Right lobe of liver (tissue), 4 donors: ENCODE measurements around the gene APOH.

Experiments used
- POLR2A ChIP-seq: fragments of 450-650 bp; IDR thresholded peaks from one replicate; pipeline ENCODE4 v1.6.1; 2017; ENCODE audit warnings: antibody characterized with exemption, mild to moderate bottlenecking
- TF ChIP-seq, protein P1 (sequence below), 4 donors: fragments of 200-600 bp in 3 of 4; fragments of 450-650 bp in 1 of 4; IDR thresholded peaks; one replicate each; pipeline versions ENCODE4 v1.5.1 to v1.8.0; 2016 to 2022; ENCODE audit warnings: antibody characterized with exemption in 4 of 4, mild to moderate bottlenecking in 2 of 4
- donor health status: DM: no; HTN: no; CAD: no.
- donor health status: DM: no; HTN: no; CAD: no.
- donor health status: DM: no; HTN: yes; CAD: no.

DNA sequence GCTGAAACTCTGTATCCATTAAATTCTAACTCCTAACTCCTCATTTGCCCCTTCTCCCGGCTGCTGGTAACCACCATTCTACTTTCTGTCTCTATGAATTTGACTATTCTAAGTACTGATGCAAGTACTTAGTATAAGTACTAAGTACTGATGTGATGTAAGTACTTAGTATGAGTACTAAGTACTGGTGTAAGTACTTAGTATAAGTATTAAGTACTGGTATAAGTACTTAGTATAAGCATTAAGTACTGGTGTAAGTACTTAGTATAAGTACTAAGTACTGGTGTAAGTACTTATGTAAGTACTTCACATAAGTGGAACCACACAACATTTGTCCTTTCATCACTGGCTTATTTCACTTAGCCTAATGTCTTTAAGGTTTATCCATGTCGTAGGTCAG is 40.9 kb upstream of the APOH start:
- TF ChIP-seq, protein P1, sequence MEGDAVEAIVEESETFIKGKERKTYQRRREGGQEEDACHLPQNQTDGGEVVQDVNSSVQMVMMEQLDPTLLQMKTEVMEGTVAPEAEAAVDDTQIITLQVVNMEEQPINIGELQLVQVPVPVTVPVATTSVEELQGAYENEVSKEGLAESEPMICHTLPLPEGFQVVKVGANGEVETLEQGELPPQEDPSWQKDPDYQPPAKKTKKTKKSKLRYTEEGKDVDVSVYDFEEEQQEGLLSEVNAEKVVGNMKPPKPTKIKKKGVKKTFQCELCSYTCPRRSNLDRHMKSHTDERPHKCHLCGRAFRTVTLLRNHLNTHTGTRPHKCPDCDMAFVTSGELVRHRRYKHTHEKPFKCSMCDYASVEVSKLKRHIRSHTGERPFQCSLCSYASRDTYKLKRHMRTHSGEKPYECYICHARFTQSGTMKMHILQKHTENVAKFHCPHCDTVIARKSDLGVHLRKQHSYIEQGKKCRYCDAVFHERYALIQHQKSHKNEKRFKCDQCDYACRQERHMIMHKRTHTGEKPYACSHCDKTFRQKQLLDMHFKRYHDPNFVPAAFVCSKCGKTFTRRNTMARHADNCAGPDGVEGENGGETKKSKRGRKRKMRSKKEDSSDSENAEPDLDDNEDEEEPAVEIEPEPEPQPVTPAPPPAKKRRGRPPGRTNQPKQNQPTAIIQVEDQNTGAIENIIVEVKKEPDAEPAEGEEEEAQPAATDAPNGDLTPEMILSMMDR (IDR thresholded peaks at IDR 0.05) = no peak
- no peak for TF ChIP-seq POLR2A
